SIG-M5 treated with dmso at 0.1 percent for 504 hours (cell line): Measurements from ENCODE around the gene ZNF358.
"Not testable (repeated sequence)": the region's sequence is repeated elsewhere in the genome, so short reads cannot be mapped to it uniquely, and the experiment has no call there.

Source experiments
- DNase-seq: peaks from one replicate; lab custom pipeline; 2025; ENCODE audit not compliant: unreplicated experiment; lab: John Stamatoyannopoulos, UW

ZNF358 gene

DNA sequence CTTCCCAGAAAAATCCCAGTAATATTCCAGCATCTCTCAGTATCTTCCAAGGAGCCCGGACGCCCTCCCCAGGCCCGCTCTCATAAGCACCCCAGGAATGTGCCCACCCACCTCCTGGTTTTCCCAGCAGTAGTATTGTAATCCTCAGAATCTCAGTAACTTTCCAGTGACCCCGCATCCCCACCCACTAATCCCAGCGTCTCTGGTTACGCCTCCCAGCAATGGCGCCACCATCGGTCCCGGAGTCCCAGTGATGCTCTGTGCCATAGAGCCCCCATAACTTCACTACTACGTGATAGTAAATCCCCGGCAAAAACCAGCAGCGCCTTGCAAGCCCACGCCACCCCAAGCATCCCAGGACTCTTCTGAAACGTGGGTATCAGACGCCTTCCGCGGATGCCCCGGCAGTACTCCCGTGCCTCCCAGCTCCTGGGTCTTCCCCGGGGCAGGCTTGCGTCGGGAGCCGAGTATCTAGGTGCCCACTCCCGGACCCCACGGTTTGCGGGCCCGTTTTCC is 18.7 kb downstream of the ZNF358 start:
- DNase-seq: no peak

GRCh38 chr19:7535047-7535997 is 19.4 kb downstream of the ZNF358 start, which contains the start of gene PNPLA6:
PNPLA6 (plus strand) TSS chr19:7535717; CDS start chr19:7535789, 72 bp downstream.
- DNase-seq: peak; percentile 79

GRCh38 chr19:7535998-7536695 is 20.2 kb downstream of the ZNF358 start:
- no peak for DNase-seq

DNA sequence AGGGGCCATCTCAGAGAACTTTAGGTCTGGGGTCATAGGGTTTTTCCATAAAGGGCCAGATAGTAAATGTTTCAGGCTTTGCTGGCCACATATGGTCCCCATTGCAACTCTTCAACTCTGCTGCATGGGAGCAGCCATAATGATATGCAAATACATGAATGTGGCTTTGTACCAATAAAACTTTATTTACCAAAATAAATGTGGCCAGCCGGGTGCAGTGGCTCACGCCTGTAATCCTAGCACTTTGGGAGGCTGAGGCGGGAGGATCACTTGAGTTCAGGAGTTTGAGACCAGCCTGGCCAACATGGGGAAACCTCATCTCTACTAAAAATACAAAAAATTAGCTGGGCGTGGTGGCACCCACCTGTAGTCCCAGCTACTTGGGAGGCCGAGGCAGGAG is 23.1 kb downstream of the ZNF358 start:
- DNase-seq: not testable (repeated sequence)

DNA sequence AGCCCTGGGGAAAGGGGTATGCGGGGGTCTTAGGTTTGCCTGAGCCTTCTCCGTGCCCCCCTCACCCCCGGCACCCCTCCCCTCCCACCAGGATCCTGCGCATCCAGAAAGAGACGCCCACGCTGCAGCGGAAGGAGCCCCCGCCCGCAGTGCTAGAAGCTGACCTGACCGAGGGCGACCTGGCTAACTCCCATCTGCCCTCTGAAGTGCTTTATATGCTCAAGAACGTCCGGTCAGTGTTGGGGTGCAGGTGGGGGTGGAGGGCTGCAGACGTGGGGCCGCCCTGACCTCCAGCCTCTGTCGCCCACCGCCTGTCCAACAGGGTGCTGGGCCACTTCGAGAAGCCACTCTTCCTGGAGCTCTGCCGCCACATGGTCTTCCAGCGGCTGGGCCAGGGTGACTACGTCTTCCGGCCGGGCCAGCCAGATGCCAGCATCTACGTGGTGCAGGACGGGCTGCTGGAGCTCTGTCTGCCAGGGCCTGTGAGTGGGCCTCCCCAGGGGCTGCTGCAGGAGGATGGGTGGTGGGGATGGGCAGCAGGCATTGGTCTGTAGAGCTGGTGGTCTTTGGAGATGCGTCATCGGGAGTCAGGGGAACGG is 24.0 kb downstream of the ZNF358 start:
- no peak for DNase-seq

DNA sequence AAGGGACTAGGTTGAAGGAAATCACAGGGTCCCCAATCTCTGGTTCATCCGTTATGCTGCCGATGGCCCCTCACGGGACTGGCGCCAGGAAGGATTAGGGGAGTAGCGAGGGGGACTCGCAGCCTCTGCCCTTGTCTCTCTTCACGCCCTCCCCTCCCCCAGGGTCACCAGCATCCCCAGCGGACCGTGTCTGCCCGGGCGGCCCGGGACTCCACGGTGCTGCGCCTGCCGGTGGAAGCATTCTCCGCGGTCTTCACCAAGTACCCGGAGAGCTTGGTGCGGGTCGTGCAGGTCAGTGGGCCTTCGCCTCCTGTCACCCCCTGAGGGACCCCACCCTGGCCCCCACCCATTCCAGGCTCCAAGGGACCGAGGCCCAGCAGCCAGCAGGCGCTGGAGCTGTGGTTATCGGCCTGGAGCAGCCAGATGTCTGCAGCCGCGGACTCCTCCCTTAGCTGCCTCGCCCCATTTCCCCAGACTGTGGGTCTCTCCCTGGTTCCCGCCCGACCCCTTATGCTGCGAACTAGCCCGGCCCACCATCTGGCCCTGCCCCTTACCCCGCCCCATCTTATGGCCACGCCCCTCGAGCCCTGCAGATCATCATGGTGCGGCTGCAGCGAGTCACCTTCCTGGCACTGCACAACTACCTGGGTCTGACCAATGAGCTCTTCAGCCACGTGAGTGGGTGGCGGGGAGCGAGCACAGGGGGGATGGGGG is 25.0 kb downstream of the ZNF358 start:
- no peak for DNase-seq

GRCh38 chr19:7541475-7541824 is 25.5 kb downstream of the ZNF358 start:
- DNase-seq: no peak

GRCh38 chr19:7541828-7542443 is 26.0 kb downstream of the ZNF358 start:
- no peak for DNase-seq

DNA sequence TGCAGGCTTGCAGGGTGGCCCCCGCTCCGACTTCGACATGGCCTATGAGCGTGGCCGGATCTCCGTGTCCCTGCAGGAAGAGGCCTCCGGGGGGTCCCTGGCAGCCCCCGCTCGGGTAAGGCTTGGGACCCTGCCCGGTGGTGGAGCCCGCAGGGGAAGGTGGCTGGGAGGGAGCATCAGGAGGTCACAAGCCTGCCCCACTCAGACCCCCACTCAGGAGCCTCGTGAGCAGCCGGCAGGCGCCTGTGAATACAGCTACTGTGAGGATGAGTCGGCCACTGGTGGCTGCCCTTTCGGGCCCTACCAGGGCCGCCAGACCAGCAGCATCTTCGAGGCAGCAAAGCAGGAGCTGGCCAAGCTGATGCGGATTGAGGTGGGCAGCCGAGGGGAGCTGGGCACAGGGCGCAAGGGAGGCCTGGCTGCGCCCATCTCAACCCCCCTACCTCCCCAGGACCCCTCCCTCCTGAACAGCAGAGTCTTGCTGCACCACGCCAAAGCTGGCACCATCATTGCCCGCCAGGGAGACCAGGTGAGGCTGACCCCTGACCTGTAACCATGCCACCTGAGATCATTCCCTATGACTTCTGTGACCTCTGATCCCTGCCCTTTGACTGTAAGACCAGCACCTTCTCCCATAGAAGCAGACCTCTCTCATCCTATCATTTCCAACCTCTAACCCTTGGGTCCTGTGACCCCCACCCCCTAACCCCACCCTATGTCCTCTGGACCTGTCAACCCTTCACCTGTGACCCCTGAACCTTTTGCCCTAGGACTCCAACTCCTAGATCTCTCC is 26.8 kb downstream of the ZNF358 start:
- DNase-seq: no peak

DNA sequence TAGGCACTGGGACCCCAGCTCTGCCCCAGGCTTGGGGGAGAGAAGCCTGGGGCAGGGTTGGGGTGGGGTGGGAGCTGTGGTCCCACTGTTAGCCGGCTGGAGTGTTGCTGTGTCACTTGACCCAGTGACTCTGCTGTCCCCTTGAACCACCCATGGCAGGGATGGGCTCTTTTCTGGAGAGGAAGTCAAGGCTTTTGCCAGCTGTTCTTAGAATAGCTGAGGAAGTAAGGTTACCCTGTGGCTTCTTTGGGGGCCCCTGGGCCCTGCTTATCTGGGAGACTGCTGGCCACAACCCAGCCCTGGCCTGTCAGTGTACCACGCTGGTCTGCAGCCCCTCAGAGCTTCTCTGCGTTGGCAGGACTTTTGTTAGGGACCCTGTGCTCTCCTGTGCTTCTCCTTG is 28.7 kb downstream of the ZNF358 start:
- peak; percentile 13 for DNase-seq

- peak; percentile 19 for DNase-seq
Measured at GRCh38 chr19:7545300-7545699, 29.4 kb downstream of the ZNF358 start.

GRCh38 chr19:7545904-7546303 is 30.0 kb downstream of the ZNF358 start:
- DNase-seq: peak; percentile 38

GRCh38 chr19:7547159-7547558 is 31.3 kb downstream of the ZNF358 start:
- DNase-seq: no peak

DNA sequence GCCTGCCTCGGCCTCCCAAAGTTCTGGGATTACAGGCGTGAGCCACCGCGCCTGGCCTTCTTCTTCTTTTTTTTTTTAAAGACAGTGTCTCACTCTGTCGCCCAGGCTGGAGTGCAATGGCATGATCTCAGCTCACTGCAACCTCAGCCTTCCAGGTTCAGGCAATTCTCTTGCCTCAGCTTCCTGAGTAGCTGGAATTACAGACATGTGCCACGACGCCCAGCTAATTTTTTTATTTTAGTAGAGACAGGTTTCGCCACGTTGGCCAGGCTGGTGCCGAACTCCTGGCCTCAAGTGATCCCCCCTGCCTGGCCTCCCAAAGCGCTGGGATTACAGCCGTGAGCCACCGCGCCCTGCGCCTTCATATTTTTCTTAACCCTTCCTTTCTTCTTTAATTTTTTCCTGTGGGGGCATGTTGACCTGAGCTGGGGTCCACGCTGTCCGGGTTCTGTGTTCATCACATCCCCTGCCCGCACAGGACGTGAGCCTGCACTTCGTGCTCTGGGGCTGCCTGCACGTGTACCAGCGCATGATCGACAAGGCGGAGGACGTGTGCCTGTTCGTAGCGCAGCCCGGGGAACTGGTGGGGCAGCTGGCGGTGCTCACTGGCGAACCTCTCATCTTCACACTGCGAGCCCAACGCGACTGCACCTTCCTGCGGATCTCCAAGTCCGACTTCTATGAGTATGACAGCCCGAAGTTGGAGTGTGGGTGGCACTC is 33.7 kb downstream of the ZNF358 start:
- DNase-seq: no peak

DNA sequence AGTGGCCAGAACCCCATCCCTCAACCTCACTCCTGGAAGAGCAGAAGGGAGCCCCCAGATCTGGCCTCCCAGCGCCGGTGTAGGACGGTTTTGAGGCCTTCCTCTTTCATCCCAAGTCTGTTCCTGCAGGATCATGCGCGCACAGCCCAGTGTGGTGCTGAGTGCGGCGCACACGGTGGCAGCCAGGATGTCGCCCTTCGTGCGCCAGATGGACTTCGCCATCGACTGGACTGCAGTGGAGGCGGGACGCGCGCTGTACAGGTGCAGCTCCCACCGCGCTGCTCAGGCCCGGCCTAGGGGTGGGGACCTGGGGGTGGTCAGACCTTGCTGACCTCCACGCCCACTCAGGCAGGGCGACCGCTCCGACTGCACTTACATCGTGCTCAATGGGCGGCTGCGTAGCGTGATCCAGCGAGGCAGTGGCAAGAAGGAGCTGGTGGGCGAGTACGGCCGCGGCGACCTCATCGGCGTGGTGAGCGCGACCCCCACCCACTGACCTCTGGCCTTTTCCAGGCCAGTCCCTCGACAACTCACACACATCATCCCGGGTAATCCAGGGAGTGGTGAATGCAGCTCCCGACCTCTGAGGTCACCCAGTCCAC is 34.4 kb downstream of the ZNF358 start:
- DNase-seq: no peak

DNA sequence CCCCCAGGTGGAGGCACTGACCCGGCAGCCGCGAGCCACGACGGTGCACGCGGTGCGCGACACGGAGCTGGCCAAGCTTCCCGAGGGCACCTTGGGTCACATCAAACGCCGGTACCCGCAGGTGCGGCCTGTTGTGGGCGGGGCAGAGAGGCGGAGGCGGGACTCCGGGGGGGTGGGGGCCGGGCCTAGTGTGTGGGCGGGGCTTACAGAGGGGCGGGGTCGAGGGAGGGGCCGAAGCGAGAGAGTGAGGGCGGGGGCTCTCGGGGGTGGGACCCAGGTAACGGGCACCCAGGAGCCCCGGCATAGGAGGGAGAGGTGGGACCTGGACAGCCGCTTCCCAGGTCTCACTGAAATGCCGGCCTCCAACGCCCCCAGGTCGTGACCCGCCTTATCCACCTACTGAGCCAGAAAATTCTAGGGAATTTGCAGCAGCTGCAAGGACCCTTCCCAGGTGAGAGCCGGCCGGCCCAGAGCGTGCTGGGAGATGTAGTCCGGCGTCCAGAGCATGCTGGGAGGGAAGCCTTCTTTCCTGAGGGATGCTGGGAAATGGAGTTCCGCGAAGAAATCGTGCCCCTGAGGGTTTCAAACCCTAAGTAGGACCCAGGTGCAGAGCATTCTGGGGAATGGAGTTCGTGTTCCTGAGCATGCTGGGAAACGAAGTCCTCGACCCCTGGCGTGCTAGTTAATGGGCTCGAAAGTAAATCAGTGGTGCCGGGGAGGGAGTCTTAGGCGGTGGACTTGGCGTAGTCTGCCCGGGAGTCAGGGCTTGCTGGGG is 35.3 kb downstream of the ZNF358 start:
- no peak for DNase-seq

DNA sequence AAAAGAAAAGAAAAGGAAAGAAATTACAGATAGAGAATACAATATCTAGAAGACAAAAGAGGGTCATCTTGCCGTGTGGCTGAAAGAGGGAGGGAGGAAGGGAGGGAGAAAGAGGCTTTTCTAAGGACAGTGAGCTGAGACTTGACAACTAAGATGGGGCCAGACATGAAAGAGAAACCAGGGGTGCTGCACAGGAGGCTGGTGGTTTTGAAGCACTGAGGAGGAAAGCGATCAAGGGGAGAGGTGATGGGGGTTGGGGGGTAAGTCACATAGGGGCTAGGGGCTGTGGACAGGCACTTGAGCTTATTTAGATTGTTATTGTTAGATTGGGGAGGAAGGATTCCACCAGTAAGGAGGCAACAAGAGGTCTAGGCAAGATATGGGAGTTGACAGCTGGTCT is 36.9 kb downstream of the ZNF358 start:
- no peak for DNase-seq

- no peak for DNase-seq
Measured at GRCh38 chr19:7554565-7554964, 38.7 kb downstream of the ZNF358 start.
